GM23338 (cell line): ENCODE data around the gene FBN3. TPM values are rescaled to one million over a fixed set of nuclear protein-coding genes. Genes with fewer than 3 reads are reported as not detected.

Source experiments
- ATAC-seq: fragments of 200-7000 bp; cut with Tn5 transposase; 3 replicates; pipeline ENCODE4 v1.9.1; 2020
- DNase-seq: peaks from one replicate; pipeline ENCODE4 v3.0.0-alpha.2; 2015; ENCODE audit warnings: low spot score
- H2AFZ ChIP-seq: fragments of 200-600 bp; sonication (generic); 2 replicates; pipeline ENCODE4 v1.8.0; 2016; ENCODE audit warnings: antibody characterized with exemption, mild to moderate bottlenecking, moderate library complexity
- H3F3A ChIP-seq: fragments of 200-600 bp; sonication (generic); replicated peaks from 2 replicates; pipeline ENCODE4 v1.8.0; 2017; ENCODE audit warnings: antibody characterized with exemption, mixed run types, low read depth
- H3K27ac ChIP-seq: fragments of 200-600 bp; sonication (generic); 2 replicates; pipeline ENCODE4 v1.6.1; 2016; ENCODE audit warnings: low read depth
- H3K27me3 ChIP-seq: fragments of 200-600 bp; sonication (generic); 2 replicates; pipeline ENCODE4 v1.8.0; 2016; ENCODE audit warnings: mild to moderate bottlenecking, mixed run types, moderate library complexity; ENCODE audit not compliant: insufficient read depth
- H3K36me3 ChIP-seq: fragments of 200-600 bp; sonication (generic); 2 replicates; pipeline ENCODE4 v1.8.0; 2016; ENCODE audit warnings: mild to moderate bottlenecking; ENCODE audit not compliant: insufficient read depth
- H3K4me1 ChIP-seq: fragments of 200-600 bp; sonication (generic); 2 replicates; pipeline ENCODE4 v1.8.0; 2016; ENCODE audit warnings: mild to moderate bottlenecking, moderate library complexity; ENCODE audit not compliant: insufficient read depth
- H3K4me2 ChIP-seq: fragments of 200-600 bp; sonication (generic); 2 replicates; pipeline ENCODE4 v1.7.1; 2017; ENCODE audit warnings: mixed run types
- H3K4me3 ChIP-seq: fragments of 200-600 bp; sonication (generic); 2 replicates; pipeline ENCODE4 v1.6.1; 2016; ENCODE audit warnings: mixed run types
- H3K79me2 ChIP-seq: fragments of 200-600 bp; sonication (generic); replicated peaks from 2 replicates; pipeline ENCODE4 v1.8.0; 2017; ENCODE audit warnings: mild to moderate bottlenecking; ENCODE audit not compliant: insufficient read depth
- H3K9me2 ChIP-seq: fragments of 200-600 bp; sonication (generic); 2 replicates; pipeline ENCODE4 v1.8.0; 2017; ENCODE audit not compliant: insufficient read depth
- H4K20me1 ChIP-seq: fragments of 200-600 bp; sonication (generic); replicated peaks from 2 replicates; pipeline ENCODE4 v1.8.0; 2017; ENCODE audit warnings: mild to moderate bottlenecking; ENCODE audit not compliant: insufficient read depth
- H3K27ac Mint-ChIP-seq: 2 replicates; pipeline ENCODE4 v1.8.0; 2020; ENCODE audit warnings: inconsistent platforms, mild to moderate bottlenecking, moderate library complexity, mixed read lengths
- H3K27me3 Mint-ChIP-seq: 3 replicates; pipeline ENCODE4 v1.8.0; 2022; ENCODE audit warnings: low read depth, mild to moderate bottlenecking, moderate library complexity, mixed read lengths, inconsistent platforms; ENCODE audit not compliant: insufficient read depth, poor library complexity
- H3K36me3 Mint-ChIP-seq: 3 replicates; pipeline ENCODE4 v1.8.0; 2021; ENCODE audit warnings: low read depth, mild to moderate bottlenecking, inconsistent platforms, moderate library complexity, mixed read lengths
- H3K4me1 Mint-ChIP-seq: 3 replicates; pipeline ENCODE4 v1.8.0; 2020; ENCODE audit warnings: mild to moderate bottlenecking, inconsistent platforms, mixed read lengths
- H3K4me3 Mint-ChIP-seq: 3 replicates; pipeline ENCODE4 v1.8.0; 2021; ENCODE audit warnings: moderate library complexity, mild to moderate bottlenecking, inconsistent platforms, mixed read lengths
- H3K9me3 Mint-ChIP-seq: 3 replicates; pipeline ENCODE4 v1.8.0; 2020; ENCODE audit warnings: moderate library complexity, mild to moderate bottlenecking, inconsistent platforms, mixed read lengths
- CREB1 ChIP-seq: fragments of 250-450 bp; sonication (Bioruptor Pico); IDR thresholded peaks from 2 replicates; pipeline ENCODE4 v1.5.0; 2020; ENCODE audit warnings: low read depth, mild to moderate bottlenecking, moderate library complexity
- EZH2 ChIP-seq: fragments of 200-600 bp; sonication (generic); IDR thresholded peaks from one replicate; pipeline ENCODE4 v1.8.0; 2017; ENCODE audit warnings: antibody characterized with exemption, mild to moderate bottlenecking, low read depth; ENCODE audit not compliant: unreplicated experiment
- EZH2phosphoT487 ChIP-seq: fragments of 200-600 bp; sonication (generic); IDR thresholded peaks from one replicate; pipeline ENCODE4 v1.8.1; 2018; ENCODE audit warnings: antibody characterized with exemption; ENCODE audit not compliant: unreplicated experiment
- JUNB ChIP-seq: IDR thresholded peaks from one replicate; pipeline ENCODE4 v1.6.1; 2016; ENCODE audit warnings: antibody characterized with exemption; ENCODE audit not compliant: unreplicated experiment
- NANOG ChIP-seq: IDR thresholded peaks from 2 replicates; pipeline ENCODE4 v1.6.1; 2016; ENCODE audit warnings: antibody characterized with exemption, borderline replicate concordance
- POLR2AphosphoS5 ChIP-seq: IDR thresholded peaks from 2 replicates; pipeline ENCODE4 v1.6.1; 2016; ENCODE audit warnings: antibody characterized with exemption, low read depth
- STAT1 ChIP-seq: IDR thresholded peaks from one replicate; pipeline ENCODE4 v1.6.1; 2016; ENCODE audit warnings: antibody characterized with exemption; ENCODE audit not compliant: unreplicated experiment
- ZNF114 ChIP-seq: fragments of 250-450 bp; sonication (Bioruptor Pico); IDR thresholded peaks from 2 replicates; pipeline ENCODE4 v1.5.0; 2020; ENCODE audit warnings: mild to moderate bottlenecking, moderate library complexity
- ZNF331 ChIP-seq: fragments of 250-450 bp; sonication (Bioruptor Pico); IDR thresholded peaks from 2 replicates; pipeline ENCODE4 v1.5.0; 2020; ENCODE audit warnings: low read depth, mild to moderate bottlenecking, moderate library complexity
- polyA plus RNA-seq: library from polyadenylated mRNA; unstranded; fragments of >200 nt; fragmentation: Nextera tagmentation; extraction: Ambion mirVana; gene quantifications from 2 replicates; pipeline ENCODE4 v1.2.1, GENCODE V29; 2016
- total RNA-seq: library from RNA; depleted of rRNA; stranded (reverse); fragments of >200 nt; shearing (Covaris generic); gene quantifications from 2 replicates; pipeline ENCODE4 v1.2.3, GENCODE V29; 2014
- TF ChIP-seq, protein P1 (sequence below): IDR thresholded peaks from one replicate; pipeline ENCODE4 v1.6.1; 2018; ENCODE audit warnings: antibody characterized with exemption; ENCODE audit not compliant: unreplicated experiment
- TF ChIP-seq, protein P2 (sequence below), 2 experiments: fragments of 200-600 bp in 1 of 2; sonication (generic) in 1 of 2; conservative IDR thresholded peaks; 2 replicates each; pipeline versions ENCODE4 v1.5.1 to v1.6.1; 2016 to 2017; ENCODE audit warnings: antibody characterized with exemption in 2 of 2, low read depth in 2 of 2, mild to moderate bottlenecking in 2 of 2, moderate library complexity in 1 of 2
- TF ChIP-seq, protein P3 (sequence below): IDR thresholded peaks from 2 replicates; pipeline ENCODE4 v1.6.1; 2016; ENCODE audit warnings: antibody characterized with exemption
- TF ChIP-seq, protein P4 (sequence below): fragments of 250-450 bp; sonication (Bioruptor Pico); IDR thresholded peaks from 2 replicates; pipeline ENCODE4 v1.5.0; 2020; ENCODE audit warnings: mild to moderate bottlenecking, moderate library complexity

The FBN3 gene
- total and polyA plus RNA-seq, 2 experiments from 2014 or later: 8.5 to 54.5 TPM

DNA sequence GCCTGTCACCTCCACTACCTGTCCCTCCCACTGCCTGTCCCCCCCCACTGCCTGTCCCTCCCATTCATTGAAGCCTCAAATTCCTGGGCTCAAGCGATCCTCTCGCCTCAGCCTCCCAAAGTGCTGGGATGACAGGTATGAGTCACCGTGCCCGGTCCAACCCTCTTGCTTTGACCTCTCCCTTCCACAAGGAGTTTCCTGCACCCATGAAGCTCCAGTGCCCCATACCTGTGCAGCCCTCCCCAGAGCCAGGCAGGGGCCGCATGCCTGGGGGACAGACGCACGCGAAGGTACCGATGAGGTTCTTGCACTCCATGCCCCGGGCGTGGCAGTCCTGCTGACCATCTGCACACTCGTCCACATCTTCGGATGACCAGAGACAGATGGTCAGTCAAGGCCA lies 62.5 kb downstream of the FBN3 start:
- Histone ChIP-seq H3K4me2 (no peak overlapping the region), H3K27ac (no peak overlapping the region), H3K79me2 (no peaks in the 10 kb centered on the region), H3K4me1 (no peaks in the 10 kb centered on the region), H3K36me3 (peaks cover 17% of the 10 kb centered on the region), H3K27me3 (no peaks in the 10 kb centered on the region), H3F3A (no peaks in the 10 kb centered on the region; the same call in 1 of the 2 replicates), H4K20me1 (peaks cover 6% of the 10 kb centered on the region; the same call in 1 of the 2 replicates), H3K9me2 (no peaks in the 10 kb centered on the region), H3K4me3 (no peak overlapping the region), H2AFZ (no peak overlapping the region)
- DNase-seq (no peak), ATAC-seq (no peak)
- Mint-ChIP-seq H3K36me3 (peaks cover 17% of the 10 kb centered on the region), H3K4me1 (no peaks in the 10 kb centered on the region), H3K9me3 (0 out of 3 replicates have a peak, but pooled peaks cover 3% of the 10 kb centered on the region), H3K4me3 (no peak overlapping the region), H3K27ac (no peak overlapping the region), H3K27me3 (peaks cover 4% of the 10 kb centered on the region)
- TF ChIP-seq STAT1 (no peak), EZH2phosphoT487 (no peak), CREB1 (CRISPR knock-in tag) (no peak), EZH2 (no peak), ZNF331 (CRISPR knock-in tag) (no peak), NANOG (no peak), JUNB (no peak), ZNF114 (no peak), POLR2AphosphoS5 (no peak)
- TF ChIP-seq, protein P1, sequence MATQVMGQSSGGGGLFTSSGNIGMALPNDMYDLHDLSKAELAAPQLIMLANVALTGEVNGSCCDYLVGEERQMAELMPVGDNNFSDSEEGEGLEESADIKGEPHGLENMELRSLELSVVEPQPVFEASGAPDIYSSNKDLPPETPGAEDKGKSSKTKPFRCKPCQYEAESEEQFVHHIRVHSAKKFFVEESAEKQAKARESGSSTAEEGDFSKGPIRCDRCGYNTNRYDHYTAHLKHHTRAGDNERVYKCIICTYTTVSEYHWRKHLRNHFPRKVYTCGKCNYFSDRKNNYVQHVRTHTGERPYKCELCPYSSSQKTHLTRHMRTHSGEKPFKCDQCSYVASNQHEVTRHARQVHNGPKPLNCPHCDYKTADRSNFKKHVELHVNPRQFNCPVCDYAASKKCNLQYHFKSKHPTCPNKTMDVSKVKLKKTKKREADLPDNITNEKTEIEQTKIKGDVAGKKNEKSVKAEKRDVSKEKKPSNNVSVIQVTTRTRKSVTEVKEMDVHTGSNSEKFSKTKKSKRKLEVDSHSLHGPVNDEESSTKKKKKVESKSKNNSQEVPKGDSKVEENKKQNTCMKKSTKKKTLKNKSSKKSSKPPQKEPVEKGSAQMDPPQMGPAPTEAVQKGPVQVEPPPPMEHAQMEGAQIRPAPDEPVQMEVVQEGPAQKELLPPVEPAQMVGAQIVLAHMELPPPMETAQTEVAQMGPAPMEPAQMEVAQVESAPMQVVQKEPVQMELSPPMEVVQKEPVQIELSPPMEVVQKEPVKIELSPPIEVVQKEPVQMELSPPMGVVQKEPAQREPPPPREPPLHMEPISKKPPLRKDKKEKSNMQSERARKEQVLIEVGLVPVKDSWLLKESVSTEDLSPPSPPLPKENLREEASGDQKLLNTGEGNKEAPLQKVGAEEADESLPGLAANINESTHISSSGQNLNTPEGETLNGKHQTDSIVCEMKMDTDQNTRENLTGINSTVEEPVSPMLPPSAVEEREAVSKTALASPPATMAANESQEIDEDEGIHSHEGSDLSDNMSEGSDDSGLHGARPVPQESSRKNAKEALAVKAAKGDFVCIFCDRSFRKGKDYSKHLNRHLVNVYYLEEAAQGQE: no peak
- TF ChIP-seq, protein P2, sequence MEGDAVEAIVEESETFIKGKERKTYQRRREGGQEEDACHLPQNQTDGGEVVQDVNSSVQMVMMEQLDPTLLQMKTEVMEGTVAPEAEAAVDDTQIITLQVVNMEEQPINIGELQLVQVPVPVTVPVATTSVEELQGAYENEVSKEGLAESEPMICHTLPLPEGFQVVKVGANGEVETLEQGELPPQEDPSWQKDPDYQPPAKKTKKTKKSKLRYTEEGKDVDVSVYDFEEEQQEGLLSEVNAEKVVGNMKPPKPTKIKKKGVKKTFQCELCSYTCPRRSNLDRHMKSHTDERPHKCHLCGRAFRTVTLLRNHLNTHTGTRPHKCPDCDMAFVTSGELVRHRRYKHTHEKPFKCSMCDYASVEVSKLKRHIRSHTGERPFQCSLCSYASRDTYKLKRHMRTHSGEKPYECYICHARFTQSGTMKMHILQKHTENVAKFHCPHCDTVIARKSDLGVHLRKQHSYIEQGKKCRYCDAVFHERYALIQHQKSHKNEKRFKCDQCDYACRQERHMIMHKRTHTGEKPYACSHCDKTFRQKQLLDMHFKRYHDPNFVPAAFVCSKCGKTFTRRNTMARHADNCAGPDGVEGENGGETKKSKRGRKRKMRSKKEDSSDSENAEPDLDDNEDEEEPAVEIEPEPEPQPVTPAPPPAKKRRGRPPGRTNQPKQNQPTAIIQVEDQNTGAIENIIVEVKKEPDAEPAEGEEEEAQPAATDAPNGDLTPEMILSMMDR (conservative IDR thresholded peaks at IDR 0.05; ENCODE audit: low read depth in 2 of 2): no peak
- TF ChIP-seq, protein P3, sequence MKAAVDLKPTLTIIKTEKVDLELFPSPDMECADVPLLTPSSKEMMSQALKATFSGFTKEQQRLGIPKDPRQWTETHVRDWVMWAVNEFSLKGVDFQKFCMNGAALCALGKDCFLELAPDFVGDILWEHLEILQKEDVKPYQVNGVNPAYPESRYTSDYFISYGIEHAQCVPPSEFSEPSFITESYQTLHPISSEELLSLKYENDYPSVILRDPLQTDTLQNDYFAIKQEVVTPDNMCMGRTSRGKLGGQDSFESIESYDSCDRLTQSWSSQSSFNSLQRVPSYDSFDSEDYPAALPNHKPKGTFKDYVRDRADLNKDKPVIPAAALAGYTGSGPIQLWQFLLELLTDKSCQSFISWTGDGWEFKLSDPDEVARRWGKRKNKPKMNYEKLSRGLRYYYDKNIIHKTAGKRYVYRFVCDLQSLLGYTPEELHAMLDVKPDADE: no peak
- TF ChIP-seq, protein P4, sequence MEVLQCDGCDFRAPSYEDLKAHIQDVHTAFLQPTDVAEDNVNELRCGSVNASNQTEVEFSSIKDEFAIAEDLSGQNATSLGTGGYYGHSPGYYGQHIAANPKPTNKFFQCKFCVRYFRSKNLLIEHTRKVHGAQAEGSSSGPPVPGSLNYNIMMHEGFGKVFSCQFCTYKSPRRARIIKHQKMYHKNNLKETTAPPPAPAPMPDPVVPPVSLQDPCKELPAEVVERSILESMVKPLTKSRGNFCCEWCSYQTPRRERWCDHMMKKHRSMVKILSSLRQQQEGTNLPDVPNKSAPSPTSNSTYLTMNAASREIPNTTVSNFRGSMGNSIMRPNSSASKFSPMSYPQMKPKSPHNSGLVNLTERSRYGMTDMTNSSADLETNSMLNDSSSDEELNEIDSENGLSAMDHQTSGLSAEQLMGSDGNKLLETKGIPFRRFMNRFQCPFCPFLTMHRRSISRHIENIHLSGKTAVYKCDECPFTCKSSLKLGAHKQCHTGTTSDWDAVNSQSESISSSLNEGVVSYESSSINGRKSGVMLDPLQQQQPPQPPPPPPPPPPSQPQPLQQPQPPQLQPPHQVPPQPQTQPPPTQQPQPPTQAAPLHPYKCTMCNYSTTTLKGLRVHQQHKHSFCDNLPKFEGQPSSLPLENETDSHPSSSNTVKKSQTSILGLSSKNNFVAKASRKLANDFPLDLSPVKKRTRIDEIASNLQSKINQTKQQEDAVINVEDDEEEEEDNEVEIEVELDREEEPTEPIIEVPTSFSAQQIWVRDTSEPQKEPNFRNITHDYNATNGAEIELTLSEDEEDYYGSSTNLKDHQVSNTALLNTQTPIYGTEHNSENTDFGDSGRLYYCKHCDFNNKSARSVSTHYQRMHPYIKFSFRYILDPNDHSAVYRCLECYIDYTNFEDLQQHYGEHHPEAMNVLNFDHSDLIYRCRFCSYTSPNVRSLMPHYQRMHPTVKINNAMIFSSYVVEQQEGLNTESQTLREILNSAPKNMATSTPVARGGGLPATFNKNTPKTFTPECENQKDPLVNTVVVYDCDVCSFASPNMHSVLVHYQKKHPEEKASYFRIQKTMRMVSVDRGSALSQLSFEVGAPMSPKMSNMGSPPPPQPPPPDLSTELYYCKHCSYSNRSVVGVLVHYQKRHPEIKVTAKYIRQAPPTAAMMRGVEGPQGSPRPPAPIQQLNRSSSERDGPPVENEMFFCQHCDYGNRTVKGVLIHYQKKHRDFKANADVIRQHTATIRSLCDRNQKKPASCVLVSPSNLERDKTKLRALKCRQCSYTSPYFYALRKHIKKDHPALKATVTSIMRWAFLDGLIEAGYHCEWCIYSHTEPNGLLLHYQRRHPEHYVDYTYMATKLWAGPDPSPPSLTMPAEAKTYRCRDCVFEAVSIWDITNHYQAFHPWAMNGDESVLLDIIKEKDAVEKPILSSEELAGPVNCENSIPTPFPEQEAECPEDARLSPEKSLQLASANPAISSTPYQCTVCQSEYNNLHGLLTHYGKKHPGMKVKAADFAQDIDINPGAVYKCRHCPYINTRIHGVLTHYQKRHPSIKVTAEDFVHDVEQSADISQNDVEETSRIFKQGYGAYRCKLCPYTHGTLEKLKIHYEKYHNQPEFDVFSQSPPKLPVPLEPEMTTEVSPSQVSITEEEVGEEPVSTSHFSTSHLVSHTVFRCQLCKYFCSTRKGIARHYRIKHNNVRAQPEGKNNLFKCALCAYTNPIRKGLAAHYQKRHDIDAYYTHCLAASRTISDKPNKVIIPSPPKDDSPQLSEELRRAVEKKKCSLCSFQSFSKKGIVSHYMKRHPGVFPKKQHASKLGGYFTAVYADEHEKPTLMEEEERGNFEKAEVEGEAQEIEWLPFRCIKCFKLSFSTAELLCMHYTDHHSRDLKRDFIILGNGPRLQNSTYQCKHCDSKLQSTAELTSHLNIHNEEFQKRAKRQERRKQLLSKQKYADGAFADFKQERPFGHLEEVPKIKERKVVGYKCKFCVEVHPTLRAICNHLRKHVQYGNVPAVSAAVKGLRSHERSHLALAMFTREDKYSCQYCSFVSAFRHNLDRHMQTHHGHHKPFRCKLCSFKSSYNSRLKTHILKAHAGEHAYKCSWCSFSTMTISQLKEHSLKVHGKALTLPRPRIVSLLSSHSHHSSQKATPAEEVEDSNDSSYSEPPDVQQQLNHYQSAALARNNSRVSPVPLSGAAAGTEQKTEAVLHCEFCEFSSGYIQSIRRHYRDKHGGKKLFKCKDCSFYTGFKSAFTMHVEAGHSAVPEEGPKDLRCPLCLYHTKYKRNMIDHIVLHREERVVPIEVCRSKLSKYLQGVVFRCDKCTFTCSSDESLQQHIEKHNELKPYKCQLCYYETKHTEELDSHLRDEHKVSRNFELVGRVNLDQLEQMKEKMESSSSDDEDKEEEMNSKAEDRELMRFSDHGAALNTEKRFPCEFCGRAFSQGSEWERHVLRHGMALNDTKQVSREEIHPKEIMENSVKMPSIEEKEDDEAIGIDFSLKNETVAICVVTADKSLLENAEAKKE (CRISPR knock-in tag): no peak
